HG03025 (cell line): Measurements from ENCODE around the gene DHRS1.

Source experiments
- ATAC-seq: cut with Tn5 transposase; IDR thresholded peaks from one replicate; pipeline ENCODE4 v1.9.1; 2021; ENCODE audit warnings: mild to moderate bottlenecking, moderate library complexity; ENCODE audit not compliant: unreplicated experiment, low FRiP score

The DHRS1 gene

DNA sequence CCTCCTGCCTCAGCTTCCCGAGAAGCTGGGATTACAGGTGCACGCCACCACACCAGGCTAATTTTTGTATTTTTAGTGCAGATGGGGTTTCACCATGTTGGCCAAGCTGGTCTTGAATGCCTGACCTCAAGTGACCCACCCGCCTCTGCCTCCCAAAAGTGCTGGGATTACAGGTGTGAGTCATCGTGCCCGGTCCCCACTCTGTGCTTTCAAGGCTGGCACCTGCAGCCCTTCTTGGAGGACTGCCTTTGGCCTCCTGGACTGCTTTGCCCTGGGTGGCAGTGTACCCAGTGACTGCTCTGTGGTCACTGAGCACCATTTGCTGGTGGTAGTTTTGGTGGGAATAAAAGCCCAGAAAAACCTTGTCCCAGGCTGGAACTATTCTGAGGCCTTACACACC is 12.6 kb downstream of the DHRS1 start:
- ATAC-seq, result no peak

DNA sequence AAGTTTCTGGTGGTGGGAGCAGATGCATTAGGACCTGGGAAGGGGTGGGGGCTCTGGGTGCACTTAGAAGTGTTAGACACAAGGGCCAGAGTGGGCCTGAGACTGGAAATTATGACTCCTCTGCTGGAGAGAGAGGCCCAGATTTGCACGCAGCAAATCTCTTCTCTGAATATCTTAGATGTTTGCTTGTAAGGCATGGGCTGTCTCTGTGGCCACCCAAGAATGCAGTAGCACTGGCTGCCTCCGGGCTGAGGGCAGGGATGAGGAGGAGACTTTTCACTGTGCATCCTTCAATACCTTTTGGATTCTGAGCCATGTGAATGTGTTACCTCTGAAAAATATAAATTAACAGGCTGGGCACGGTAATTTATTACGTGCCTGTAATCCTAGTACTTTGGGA is 14.2 kb downstream of the DHRS1 start:
- no peak for ATAC-seq

DNA sequence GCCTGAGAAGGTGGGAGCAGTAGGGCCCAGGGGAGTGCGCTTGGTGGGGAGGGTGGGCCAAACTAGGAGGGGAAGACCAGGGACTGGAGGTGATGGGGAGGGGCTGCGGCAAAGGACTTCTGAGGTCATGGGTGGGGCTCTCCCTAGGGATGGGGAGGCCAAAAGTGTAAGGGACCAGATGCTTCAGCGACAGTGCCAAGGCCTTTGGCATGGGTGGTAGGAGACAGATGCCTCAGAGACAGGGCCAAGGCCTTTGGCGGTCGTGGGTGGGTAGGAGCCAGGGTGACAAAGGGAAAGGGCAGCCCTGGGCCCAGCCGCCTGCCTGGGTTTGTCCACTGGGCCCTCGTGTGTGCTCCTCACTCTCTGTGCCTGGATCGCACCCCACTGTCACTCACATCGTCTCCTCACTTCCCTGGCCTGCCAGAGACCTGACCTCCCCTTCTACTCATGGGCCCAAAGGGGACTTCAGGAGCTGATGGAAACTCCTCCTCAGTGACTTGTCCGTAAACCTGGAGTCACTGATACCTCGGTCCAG is 15.0 kb downstream of the DHRS1 start:
- no peak for ATAC-seq

DNA sequence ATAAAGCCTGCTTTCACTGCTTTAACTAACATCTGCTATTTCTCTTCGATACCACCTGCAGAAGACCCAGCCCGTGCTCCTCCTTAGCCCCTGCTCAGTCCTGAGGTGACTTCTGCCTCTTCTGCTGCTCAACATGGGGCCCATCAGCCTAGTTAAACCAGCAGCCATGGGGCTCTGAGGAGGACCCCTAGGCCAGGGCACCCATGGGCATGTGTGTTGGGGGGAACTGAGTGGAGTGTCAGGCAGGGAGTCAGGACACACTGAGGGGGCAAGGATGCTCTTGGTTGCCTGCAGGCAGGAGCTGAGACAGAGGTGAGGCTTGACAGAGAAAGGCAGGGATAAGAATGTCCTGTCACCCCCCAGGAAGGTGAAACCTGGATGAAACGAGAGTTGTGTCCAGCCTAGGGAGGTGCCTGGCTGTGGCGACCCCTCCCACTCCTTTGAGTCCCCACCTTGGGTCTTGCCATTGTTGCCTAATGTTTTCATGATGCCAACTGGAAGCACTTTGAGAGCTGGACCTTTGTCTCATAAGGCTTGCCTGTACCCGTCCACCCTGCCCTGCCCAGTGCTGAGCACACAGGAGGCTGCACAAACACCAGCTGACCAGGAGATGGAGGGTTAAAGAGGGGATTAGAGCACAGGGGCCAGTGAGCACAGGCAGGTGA is 15.7 kb downstream of the DHRS1 start:
- no peak for ATAC-seq

DNA sequence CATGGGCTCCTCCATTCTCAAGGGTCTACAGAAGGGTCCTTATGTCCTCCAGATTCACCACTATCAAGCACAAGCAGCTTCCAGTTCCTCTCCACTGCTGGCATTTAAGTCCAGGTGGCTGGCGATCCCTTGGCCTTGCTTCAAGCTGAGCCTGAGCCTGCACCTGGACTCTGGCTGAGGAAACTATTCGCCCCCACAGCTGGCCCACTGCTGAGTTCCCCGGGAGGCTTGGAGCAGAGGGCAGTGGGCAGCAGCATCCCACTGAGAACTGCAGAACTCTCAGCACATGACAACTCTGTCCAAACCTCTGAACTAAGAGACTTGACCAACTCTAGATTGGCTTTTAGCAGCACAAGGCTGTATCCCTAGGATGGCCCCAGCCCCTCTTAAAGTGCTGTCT is 16.8 kb downstream of the DHRS1 start:
- ATAC-seq, result no peak

DNA sequence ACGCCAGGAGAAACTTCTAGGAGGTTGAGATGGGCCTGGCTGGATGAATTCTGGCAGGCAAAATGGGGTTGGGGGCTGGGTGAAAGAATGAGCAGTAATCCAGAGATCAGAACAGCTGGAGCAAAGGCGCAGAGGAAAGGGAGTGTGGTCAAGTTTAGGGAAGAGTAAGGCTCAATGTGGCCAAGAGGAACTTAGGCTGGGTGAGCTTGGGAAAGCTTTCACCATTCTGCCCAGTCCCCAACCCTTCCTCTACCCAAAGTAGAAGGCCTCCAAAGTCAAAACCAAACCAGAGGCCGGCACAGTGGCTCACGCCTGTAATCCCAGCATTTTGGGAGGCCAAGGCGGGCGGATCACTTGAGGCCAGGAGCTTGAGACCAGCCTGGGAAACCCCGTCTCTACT is 17.9 kb downstream of the DHRS1 start:
- ATAC-seq, result no peak

DNA sequence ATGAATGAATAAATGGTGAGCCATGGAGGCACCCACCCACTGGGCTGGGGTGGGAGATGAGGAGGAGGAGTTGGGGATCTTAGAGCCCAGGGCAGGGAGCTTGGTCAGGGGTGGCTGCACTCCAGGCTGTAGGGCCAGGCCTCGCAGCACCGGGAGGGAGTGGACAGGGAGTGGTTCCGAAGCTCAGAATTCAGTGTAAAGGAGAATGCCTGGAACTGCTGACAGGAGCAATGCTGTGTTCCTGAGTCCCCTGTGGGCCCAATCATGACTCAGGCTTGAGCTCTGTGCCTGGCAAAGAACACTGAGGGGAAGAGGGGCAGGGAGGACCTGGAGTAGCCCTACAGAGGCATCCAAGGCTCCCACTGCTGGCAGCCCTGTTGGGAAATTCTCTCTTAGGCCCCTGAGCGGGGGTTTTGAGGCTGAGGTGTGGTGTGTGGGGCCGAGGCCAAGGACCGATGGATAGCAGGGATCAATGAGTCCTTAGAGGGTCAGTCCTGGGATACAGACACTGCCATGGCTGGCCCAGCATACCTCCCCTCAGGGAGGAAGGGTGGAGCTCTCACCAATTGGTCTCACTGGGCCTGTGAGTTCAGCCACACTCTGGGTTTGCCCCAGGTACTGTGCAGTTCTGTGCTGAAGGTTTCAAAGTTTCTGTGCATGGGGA is 18.7 kb downstream of the DHRS1 start:
- no peak for ATAC-seq

DNA sequence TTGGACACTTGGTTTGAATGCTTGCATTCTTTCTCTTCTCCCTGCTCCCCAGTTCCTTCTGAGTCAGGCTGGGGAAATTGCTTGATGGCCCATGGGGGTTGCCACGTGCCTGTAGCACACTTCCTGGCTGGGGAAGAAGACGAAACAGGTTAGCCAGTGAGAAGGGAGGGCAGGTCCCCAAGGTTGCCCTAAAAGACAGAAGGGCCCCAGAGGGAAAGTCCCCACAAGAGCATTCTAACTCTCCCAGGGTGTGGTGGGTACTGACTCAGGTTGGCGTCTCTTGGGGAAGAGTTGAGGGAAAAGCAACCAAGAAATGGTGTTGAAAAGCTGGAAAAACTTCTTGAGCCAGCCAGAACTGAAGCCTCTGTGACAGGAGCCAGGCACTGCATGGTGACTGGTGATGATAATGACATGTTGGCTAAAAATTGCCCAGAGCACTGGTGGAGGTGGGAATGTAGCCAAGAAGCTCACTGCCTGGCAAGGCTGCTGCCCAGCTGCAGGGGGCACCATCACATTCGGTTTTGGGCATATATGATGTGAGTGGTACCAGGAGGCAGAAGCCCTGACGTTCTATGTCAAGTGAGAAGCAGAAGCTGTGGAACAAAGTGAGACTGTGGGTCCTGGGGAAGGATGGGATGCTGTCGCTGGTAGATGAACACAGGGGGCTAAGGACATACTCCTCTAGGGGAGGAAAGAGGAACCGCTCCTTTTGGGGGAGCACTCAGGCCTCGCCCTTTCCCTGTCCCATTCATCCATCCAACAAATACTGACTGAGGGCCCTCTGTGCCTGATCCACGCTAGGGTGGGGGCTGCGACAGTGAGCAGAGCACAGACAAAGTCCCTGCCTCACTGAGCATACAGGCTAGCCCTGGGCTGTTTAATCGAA is 20.0 kb downstream of the DHRS1 start:
- ATAC-seq, result no peak

DNA sequence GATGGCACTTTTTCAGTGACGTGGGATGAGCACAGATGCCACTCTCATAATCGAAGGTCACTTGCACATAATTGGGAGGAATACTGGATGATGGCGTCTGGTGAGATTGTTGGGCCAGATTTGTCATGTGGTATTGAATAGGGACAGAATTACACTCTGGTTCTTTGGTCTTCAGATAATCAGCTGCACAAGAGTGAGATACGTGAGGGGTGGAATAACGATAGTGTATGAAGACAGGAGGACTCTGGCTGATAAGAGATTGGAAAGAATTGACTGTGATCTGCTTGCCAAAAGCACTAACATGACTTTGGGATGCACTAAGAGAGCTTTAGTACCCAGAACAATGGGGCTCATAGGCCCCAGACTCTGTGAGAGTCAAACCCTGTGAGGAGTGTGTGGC is 21.2 kb downstream of the DHRS1 start:
- ATAC-seq, result no peak

DNA sequence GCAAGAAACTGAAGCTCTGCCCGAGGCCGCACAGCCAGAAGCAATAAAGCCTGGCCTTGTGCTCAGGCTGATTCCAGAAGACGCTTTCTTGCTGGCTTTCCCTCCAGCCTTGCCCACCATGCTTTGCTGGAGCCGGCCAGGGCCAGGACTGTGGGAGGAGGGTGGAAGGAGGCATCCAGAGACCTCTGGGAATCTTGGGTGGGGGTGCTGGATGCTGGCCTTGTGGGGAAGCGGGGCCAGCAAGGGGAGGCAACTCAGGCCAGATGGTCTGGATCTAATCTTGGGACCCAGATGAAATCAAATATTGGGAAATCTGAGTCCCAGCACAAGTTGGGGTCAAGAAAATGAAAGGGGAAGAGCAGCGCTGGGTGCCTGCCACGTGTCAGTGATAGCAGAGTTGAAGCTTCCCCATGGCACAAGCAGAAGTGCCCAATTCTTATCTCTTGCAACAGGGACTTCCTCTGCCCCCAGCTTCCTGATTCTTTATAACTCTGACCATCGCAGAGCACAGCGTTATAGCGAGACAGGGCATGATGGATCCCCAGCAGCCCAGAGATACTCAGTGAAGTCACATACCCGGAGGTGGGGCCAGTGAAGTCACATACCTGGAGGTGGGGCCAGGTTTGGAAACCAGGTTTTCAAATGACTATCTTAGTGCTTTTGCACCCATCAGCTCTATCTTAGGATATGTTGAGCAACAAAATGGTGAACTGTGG is 21.8 kb downstream of the DHRS1 start:
- no peak for ATAC-seq

DNA sequence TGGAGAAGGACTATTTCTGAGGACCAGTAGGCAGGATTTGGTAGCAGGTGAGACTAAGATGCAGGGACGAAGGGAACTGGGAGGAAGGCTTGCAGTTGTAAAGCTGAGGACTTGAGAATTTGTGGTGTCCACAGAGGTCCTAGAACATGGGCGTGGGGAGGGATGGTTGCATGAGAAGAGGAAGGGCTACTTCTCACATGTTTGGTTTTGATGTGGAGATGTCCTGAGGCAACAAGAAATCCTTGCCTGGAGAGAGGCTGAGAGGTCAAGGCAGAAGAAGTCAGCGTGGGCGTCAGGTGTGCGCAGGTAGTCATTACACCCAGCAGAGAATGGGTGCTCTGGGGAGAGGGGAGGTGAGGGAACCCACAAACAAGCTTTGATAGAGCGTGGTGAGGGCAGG is 22.5 kb downstream of the DHRS1 start:
- ATAC-seq, result no peak

DNA sequence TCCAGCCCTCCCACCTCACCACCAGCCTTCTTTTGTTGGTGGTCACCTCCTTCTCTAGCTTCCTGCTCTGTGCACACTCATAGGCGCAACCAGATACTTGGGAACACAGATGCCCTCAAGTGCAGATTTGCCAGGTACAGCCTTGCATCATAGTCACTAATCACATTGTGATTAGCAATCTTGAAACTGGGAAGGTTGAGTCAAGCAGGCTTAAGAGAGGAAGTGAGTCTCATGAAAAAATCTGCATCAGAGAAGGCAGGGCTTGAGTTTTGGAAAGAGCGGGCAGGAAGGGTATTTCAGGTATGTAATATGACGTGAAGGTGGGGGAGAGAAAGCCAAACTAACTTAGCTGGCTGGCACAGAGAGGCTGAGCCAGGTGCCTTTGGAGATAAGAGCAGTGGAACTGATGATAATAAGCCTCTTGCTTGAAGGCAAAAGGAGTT is 25.5 kb downstream of the DHRS1 start:
- no peak for ATAC-seq

DNA sequence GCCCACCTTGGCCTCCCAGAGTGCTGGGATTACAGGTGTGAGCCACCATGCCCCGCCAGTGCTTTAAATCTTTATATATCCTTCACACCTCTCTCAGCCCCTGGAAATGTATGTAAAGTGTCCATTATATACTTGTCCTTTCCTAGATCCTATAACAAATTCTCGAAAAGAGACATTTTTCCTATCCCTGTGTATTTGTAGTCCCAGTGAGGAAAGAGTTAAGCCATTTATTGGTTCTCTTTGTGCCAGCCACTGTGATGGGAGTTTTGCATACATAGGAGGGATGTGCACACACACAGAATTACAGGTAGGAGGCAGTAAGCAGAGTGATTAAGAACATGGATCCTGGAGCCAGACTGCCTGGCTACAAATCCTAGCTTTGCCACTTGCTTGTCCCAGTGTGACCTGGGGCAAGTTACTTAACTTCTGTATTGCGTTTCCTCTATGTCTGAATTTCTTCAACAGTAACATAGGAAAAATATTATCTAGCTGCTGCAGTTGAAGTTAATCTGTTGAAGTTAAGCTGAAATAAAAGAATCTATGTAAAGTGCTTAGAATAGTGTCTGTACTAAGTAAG is 26.1 kb downstream of the DHRS1 start:
- ATAC-seq, result no peak

DNA sequence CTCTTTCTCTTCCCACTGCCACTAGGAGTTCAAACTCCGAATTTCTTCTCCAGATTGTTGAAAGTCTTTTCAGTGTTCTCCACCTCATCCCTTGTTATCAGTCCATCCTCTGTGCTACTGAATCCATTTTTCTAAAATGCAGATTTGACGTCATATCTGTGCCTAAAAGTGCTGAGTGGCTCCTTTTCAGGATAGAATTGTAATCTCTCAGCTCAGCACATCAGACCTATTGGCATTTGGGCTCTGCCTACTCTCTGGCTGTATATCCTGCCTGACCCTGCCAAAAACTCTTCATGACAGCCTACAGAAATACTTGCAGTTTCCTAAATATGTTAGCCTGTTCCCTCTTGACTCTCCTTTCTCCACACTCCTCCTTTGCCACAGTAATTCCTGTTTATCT is 27.1 kb downstream of the DHRS1 start:
- no peak for ATAC-seq

DNA sequence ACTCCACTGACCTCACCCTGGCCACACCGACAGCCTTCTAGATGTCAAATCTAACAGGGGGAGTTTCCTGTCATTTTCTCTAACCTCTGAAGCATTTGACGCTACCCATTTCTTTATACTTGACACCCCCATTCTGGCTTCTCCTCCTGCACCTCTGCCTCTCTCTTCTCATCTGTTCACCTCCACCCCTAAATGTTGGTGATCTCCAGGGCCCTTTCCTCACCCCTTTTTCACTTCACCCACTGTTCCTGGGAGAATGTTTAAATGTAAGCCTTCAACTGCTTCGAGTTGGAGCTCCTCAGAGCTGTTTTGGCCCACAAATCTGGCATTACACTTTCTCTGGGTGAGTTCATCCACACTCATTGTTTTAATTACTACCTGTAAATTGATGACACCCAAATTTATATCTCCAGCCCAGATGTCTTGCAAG is 27.7 kb downstream of the DHRS1 start:
- ATAC-seq, result no peak

DNA sequence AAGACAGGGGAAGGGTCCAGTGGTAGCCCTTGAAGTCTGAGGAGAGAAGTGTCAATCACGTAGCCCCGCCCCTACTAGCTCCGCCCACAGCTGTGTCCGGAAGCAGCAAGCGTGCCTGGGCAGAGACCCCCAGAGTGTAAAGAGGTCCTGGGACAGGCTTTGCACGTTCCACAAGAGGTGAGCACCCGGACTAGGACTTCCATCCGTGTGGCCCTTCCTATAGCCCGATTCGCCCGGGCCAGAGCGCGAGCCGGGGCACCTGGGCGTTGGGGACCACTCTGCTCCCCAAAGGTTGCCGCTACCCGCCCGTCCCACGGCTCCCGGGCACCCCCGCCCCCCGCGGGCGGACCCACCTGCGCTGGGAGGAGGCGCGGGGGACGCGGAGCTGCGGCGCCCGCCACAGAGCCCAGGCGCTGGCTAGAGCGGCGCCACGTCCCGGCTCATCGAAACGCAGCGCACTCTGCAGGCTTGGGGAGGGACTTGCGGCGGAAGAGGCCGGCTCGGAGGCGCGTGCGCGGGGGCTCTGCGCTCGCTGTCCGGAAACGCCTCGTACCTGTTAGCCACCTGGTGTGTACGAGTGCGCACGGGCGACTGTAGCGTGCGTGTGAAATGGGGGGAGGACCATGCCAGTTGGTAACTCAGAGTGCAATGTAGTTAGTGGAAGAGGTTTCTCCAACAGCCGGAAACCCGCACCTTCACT is 28.3 kb downstream of the DHRS1 start, which contains the start of gene RABGGTA:
RABGGTA (minus strand) TSS at position 464 of the 700 bp plus-strand sequence. CDS start 482 bp downstream, outside the sequence.
- ATAC-seq, result peak; percentile 81

DNA sequence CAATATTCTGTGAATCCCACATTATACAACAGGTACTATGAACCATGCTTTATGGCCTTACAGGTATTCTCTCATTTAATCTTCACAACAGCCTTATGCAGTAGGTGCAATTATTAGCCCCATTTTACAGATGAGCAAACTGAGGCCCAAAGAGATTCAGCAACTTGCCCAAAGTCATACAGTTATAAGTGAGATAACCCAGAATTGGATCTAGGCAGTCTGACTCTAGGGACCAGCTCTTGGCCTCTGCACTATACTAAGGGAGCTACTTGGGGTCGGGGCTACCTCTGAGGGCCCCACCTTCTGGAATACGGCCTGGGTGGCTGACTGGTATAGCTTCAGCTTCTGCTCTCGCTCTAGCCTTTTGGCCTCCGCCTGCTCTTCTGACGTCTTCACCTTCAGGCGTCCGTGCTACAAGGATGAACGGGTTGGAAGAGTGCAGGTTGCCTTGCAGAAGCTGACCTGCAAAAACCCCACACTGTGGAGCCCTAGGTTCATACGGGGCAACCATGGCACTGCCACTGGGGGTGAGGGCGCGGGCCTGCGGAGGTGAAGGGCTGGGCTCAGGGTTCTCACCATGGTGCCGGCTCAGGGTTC is 28.9 kb downstream of the DHRS1 start:
- ATAC-seq, result no peak

DNA sequence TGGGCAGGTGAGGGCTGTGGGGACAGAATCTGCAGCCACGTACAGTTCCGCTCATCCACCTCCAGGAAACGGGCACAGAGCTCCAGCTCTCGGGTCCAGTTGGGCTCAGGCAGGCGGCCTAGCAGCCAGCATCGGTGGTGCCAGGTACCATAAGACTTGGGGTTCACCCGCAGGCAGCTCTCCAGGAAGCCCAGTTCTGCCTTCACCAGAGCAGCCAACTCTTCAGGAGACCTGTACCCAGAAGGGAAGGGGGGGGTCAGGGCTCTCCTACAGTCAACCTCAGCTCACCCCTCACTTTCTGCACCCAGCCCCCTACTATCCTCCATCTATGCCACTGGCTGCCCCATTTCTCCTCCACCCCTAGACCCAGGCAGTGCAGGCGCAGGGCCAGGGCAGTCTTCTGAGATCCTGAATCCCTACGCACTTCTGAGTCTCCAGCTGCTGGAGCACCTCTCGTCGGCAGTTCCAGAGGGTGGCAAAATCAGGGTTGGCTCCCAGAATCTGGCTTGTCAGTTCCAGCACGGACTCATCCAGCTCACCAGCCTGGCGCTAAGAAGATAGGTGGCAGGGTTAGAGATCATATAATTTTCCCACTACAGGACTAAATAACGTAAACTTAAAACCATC is 29.6 kb downstream of the DHRS1 start:
- ATAC-seq, result no peak

DNA sequence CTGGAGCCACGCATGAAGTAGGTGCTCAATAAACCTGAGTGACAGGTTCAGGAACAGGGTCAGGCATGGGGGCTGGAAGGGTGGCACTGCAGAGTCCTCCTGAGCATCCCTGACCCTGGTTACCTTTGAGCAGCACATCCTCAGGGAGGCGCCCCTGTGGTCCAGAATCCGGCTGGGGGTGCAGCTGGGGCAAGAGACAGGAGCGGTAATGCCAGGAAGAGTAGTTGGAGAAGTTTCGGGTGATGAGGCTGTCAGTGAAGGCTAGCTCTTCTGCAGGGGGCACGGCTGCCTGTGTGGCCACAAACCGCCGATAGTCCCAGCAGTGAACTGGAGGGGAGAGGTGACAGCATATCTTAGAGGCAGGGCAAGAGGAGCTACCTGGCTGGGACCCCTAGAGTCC is 30.2 kb downstream of the DHRS1 start:
- ATAC-seq, result no peak
